ENCODE measurements around the gene TTLL1. TPM values are rescaled to one million over a fixed set of nuclear protein-coding genes. Genes with fewer than 3 reads are reported as not detected.

TTLL1 gene
- total RNA-seq, 1 experiment from 2014 or later = 4.3 TPM

GRCh38 chr22:43133401-43133800 is 44.2 kb upstream of the TTLL1 start:
- intact Hi-C loops (cut with micrococcal nuclease) = no loop called here
- H3K36me3 ChIP-seq (ENCODE audit: control insufficient read depth in 1 of 2, insufficient read depth in 2 of 2, low read length in 2 of 2) = peaks cover 37 to 52% of the 10 kb centered on the region in 2 experiments
- H3K4me1 ChIP-seq (ENCODE audit: control insufficient read depth in 1 of 2, insufficient read depth in 2 of 2, low read length in 2 of 2) = peaks cover 15 to 18% of the 10 kb centered on the region in 2 experiments
- RAD21 ChIA-PET (ENCODE audit: low non-redundant PET in 1 of 2, low total read pairs in 2 of 2, uncharacterized antibody in 2 of 2, unreplicated experiment in 2 of 2) = no interaction called here
- no peak for DNase-seq (ENCODE audit: low read depth, low spot score)
- H4K20me1 ChIP-seq (ENCODE audit: insufficient read depth) = no peaks in the 10 kb centered on the region
- no peak overlapping the region for H2AFZ ChIP-seq (ENCODE audit: low read depth, low read length, poor library complexity, severe bottlenecking)
- H3K27ac ChIP-seq (ENCODE audit: low read depth, low read length) = no peak overlapping the region
- no peak overlapping the region for H3K4me3 ChIP-seq (replicated peaks in 1 of 2; ENCODE audit: low read depth in 1 of 2, low read length in 2 of 2)
- CTCF ChIA-PET = no interaction called here
- ATAC-seq = no peak
- no peak for TF ChIP-seq REST (IDR thresholded peaks at IDR 0.05; ENCODE audit: low read depth)
- TF ChIP-seq EZH2 (IDR thresholded peaks at IDR 0.05) = no peak
- no peak for TF ChIP-seq CEBPB (IDR thresholded peaks at IDR 0.05; ENCODE audit: low read depth)
- H3K4me2 ChIP-seq (ENCODE audit: low read length) = no peak overlapping the region
- BruUV-seq (replicated peaks) = no TSS peak
- POLR2A ChIA-PET = no interaction called here
- H3K27me3 ChIP-seq (ENCODE audit: insufficient read depth, low read length) = no peaks in the 10 kb centered on the region
- H3K9me3 ChIP-seq (ENCODE audit: control insufficient read depth in 1 of 2, insufficient read depth in 1 of 2, low read depth in 1 of 2, low read length in 2 of 2) = no peaks in the 10 kb centered on the region; a peak in 1 of 4 replicates
- H3K9me2 ChIP-seq (ENCODE audit: insufficient read depth) = no peaks in the 10 kb centered on the region
- peaks cover 54% of the 10 kb centered on the region for H3K79me2 ChIP-seq (ENCODE audit: insufficient read depth, low read length)
- H3K9ac ChIP-seq (ENCODE audit: low read length) = no peak overlapping the region

- intact Hi-C loops (cut with micrococcal nuclease) = no loop called here
- ATAC-seq = no peak
- Histone ChIP-seq H3K79me2 (ENCODE audit: insufficient read depth, low read length) (peaks cover 56% of the 10 kb centered on the region), H3K4me2 (ENCODE audit: low read length) (no peak overlapping the region), H2AFZ (ENCODE audit: low read depth, low read length, poor library complexity, severe bottlenecking) (no peak overlapping the region), H3K9ac (ENCODE audit: low read length) (no peak overlapping the region), H3K27me3 (ENCODE audit: insufficient read depth, low read length) (no peaks in the 10 kb centered on the region), H3K4me3 (replicated peaks in 1 of 2; ENCODE audit: low read depth in 1 of 2, low read length in 2 of 2) (no peak overlapping the region), H3K36me3 (ENCODE audit: control insufficient read depth in 1 of 2, insufficient read depth in 2 of 2, low read length in 2 of 2) (peaks cover 27 to 43% of the 10 kb centered on the region in 2 experiments), H3K9me3 (ENCODE audit: control insufficient read depth in 1 of 2, insufficient read depth in 1 of 2, low read depth in 1 of 2, low read length in 2 of 2) (no peaks in the 10 kb centered on the region; a peak in 1 of 4 replicates), H3K9me2 (ENCODE audit: insufficient read depth) (no peaks in the 10 kb centered on the region), H4K20me1 (ENCODE audit: insufficient read depth) (no peaks in the 10 kb centered on the region), H3K27ac (ENCODE audit: low read depth, low read length) (no peak overlapping the region; the same call in 1 of the 2 replicates), H3K4me1 (ENCODE audit: control insufficient read depth in 1 of 2, insufficient read depth in 2 of 2, low read length in 2 of 2) (peaks cover 19 to 32% of the 10 kb centered on the region in 2 experiments)
- RAD21 ChIA-PET (ENCODE audit: low non-redundant PET in 1 of 2, low total read pairs in 2 of 2, uncharacterized antibody in 2 of 2, unreplicated experiment in 2 of 2) = interaction anchor here in 1 of 2 experiments (0.6 kb wide), 1 partner anchor 98 kb away, joined by 3 read pairs; no protein-coding TSS in a partner anchor
- DNase-seq (ENCODE audit: low read depth, low spot score) = no peak
- CTCF ChIA-PET = no interaction called here
- no TSS peak for BruUV-seq (replicated peaks)
- POLR2A ChIA-PET = interaction anchor here (0.7 kb wide), 1 partner anchor 28 kb away, joined by 4 read pairs; no protein-coding TSS in a partner anchor
- peak; percentile 48; the same call in 1 of the 2 replicates for TF ChIP-seq POLR2AphosphoS5 (IDR thresholded peaks at IDR 0.05; ENCODE audit: low read depth, low read length)
- no peak for TF ChIP-seq ATF3 (IDR thresholded peaks at IDR 0.05)
Observed at GRCh38 chr22:43131773-43132501, 42.7 kb upstream of the TTLL1 start.
